Keratinocyte (primary cell): Measurements from ENCODE around the gene PRKAR1A. TPM values are rescaled to one million over a fixed set of nuclear protein-coding genes. Genes with fewer than 3 reads are reported as not detected.

Experiments
- DNase-seq: peaks from one replicate; pipeline ENCODE4 v3.0.0-alpha.2; 2011; ENCODE audit warnings: low read depth, missing footprints, low spot score
- FAIRE-seq: peaks from 2 replicates; lab custom pipeline; 2011; peaks lifted over from hg19 to GRCh38; lab: Jason Lieb, UNC
- H2AFZ ChIP-seq: 2 replicates; pipeline ENCODE4 v1.6.0; 2012; ENCODE audit warnings: low read length, control low read depth, inconsistent platforms; ENCODE audit not compliant: control insufficient read depth
- H3K27ac ChIP-seq: 2 replicates; pipeline ENCODE4 v1.5.1; 2011; ENCODE audit warnings: low read length; ENCODE audit not compliant: control insufficient read depth, insufficient read depth
- H3K27me3 ChIP-seq: 3 replicates; pipeline ENCODE4 v1.6.0; 2011; ENCODE audit warnings: low read length; ENCODE audit not compliant: control insufficient read depth, insufficient read depth; ENCODE audit errors: extremely low read depth
- H3K36me3 ChIP-seq, 2 experiments: 2 replicates in 1 of 2; 3 replicates in 1 of 2; pipeline ENCODE4 v1.5.1; 2011; ENCODE audit warnings: low read length in 2 of 2, mild to moderate bottlenecking in 1 of 2; ENCODE audit not compliant: control insufficient read depth in 2 of 2, insufficient read depth in 2 of 2; ENCODE audit errors: extremely low read depth in 1 of 2
- H3K4me1 ChIP-seq: 3 replicates; pipeline ENCODE4 v1.5.1; 2011; ENCODE audit warnings: low read length; ENCODE audit not compliant: control insufficient read depth, insufficient read depth; ENCODE audit errors: extremely low read depth
- H3K4me2 ChIP-seq: 3 replicates; pipeline ENCODE4 v1.6.0; 2011; ENCODE audit warnings: low read depth, low read length; ENCODE audit not compliant: control insufficient read depth, insufficient read depth; ENCODE audit errors: extremely low read depth
- H3K4me3 ChIP-seq, 3 experiments: fragments of 200-600 bp in 1 of 3; sonication (generic) in 1 of 3; 2 replicates in 2 of 3; 3 replicates in 1 of 3; pipeline ENCODE4 v1.5.1; 2011 to 2016; ENCODE audit warnings: low read length in 3 of 3, mild to moderate bottlenecking in 3 of 3, control low read depth in 2 of 3, inconsistent platforms in 1 of 3, low read depth in 1 of 3, mixed read lengths in 1 of 3, mixed run types in 1 of 3, moderate library complexity in 1 of 3; ENCODE audit not compliant: control insufficient read depth in 2 of 3, insufficient read depth in 2 of 3; ENCODE audit errors: extremely low read depth in 1 of 3
- H3K79me2 ChIP-seq: 2 replicates; pipeline ENCODE4 v1.6.0; 2012; ENCODE audit warnings: low read length; ENCODE audit not compliant: control insufficient read depth, insufficient read depth
- H3K9ac ChIP-seq: 3 replicates; pipeline ENCODE4 v1.6.0; 2011; ENCODE audit warnings: low read length; ENCODE audit not compliant: control insufficient read depth, insufficient read depth; ENCODE audit errors: extremely low read depth
- H3K9me1 ChIP-seq: 3 replicates; pipeline ENCODE4 v1.6.0; 2011; ENCODE audit warnings: low read length; ENCODE audit not compliant: control insufficient read depth, insufficient read depth; ENCODE audit errors: extremely low read depth
- H3K9me3 ChIP-seq: 2 replicates; pipeline ENCODE4 v1.5.1; 2012; ENCODE audit warnings: low read depth, low read length; ENCODE audit not compliant: control insufficient read depth
- H4K20me1 ChIP-seq: 3 replicates; pipeline ENCODE4 v1.6.0; 2011; ENCODE audit warnings: low read length; ENCODE audit not compliant: control insufficient read depth, insufficient read depth; ENCODE audit errors: extremely low read depth
- CTCF ChIP-seq, 3 experiments: IDR thresholded peaks in 1 of 3; conservative IDR thresholded peaks in 1 of 3; optimal IDR thresholded peaks in 1 of 3; 2 replicates in 2 of 3; 3 replicates in 1 of 3; pipeline versions ENCODE3 to v1.5.1; 2011; ENCODE audit warnings: low read length in 3 of 3, mild to moderate bottlenecking in 3 of 3, moderate library complexity in 2 of 3, control low read depth in 1 of 3, inconsistent platforms in 1 of 3; ENCODE audit not compliant: insufficient read depth in 2 of 3; ENCODE audit errors: extremely low read depth in 1 of 3
- EZH2 ChIP-seq: IDR thresholded peaks from one replicate; pipeline ENCODE4 v1.6.1; 2012; ENCODE audit warnings: inconsistent platforms, mild to moderate bottlenecking, low read length, moderate library complexity
- dilution Hi-C: fragments of 300-500 bp; cut with MboI; formaldehyde crosslinking; loops from one replicate; pipeline ENCODE4 v1.7.0; 2020; ENCODE audit warnings: low sequenced_read_pairs; ENCODE audit not compliant: extremely low pct_ligation_motif_present
- polyA plus RNA-seq, 5 experiments: library from polyadenylated mRNA; depleted of rRNA in 3 of 5; stranded (reverse) in 3 of 5; stranded (forward) in 1 of 5; unstranded in 1 of 5; fragments of >200 nt; gene quantifications; 1 replicate in 1 of 5; 2 replicates in 3 of 5; 3 replicates in 1 of 5; pipeline versions ENCODE4 v1.2.1 to v1.2.3, GENCODE V29; 2011 to 2012; ENCODE audit warnings: missing spikeins in 2 of 5, low read depth in 1 of 5, low replicate concordance in 1 of 5

The PRKAR1A gene
- polyA plus RNA-seq, 1 donor (not counting 4 experiments of a cell fraction or from before 2014, with no cell fraction given) = 212 TPM

- peaks cover 18% of the 10 kb centered on the region for H3K4me1 ChIP-seq
- no peak for TF ChIP-seq EZH2
- TF ChIP-seq CTCF (optimal IDR thresholded peaks at IDR 0.05 in 1 of 3, IDR thresholded peaks at IDR 0.05 in 1 of 3, conservative IDR thresholded peaks at IDR 0.05 in 1 of 3; ENCODE audit: extremely low read depth in 1 of 3, insufficient read depth in 2 of 3, low read length in 3 of 3) = no peak
- no peaks in the 10 kb centered on the region for H3K79me2 ChIP-seq
- H3K9me1 ChIP-seq = no peaks in the 10 kb centered on the region
- no peaks in the 10 kb centered on the region for H3K36me3 ChIP-seq
- H3K9ac ChIP-seq = no peak overlapping the region
- dilution Hi-C loops = no loop called here
- no peaks in the 10 kb centered on the region for H3K27me3 ChIP-seq
- H2AFZ ChIP-seq = no peak overlapping the region
- FAIRE-seq (no peak), DNase-seq (no peak)
- H3K4me3 ChIP-seq = no peak overlapping the region
- H4K20me1 ChIP-seq = no peaks in the 10 kb centered on the region
- no peak overlapping the region for H3K4me2 ChIP-seq
- no peaks in the 10 kb centered on the region for H3K9me3 ChIP-seq
- H3K27ac ChIP-seq = no peak overlapping the region
These were observed 54.2 kb downstream of the PRKAR1A start for GRCh38 chr17:68566442-68566738.

GRCh38 chr17:68567035-68567434 lies 54.8 kb downstream of the PRKAR1A start:
- H3K79me2 ChIP-seq = no peaks in the 10 kb centered on the region
- no peak overlapping the region for H3K27ac ChIP-seq
- no peak overlapping the region for H3K4me3 ChIP-seq
- DNase-seq (no peak), FAIRE-seq (no peak)
- no peak overlapping the region for H3K4me2 ChIP-seq
- no peaks in the 10 kb centered on the region for H3K9me3 ChIP-seq
- no peaks in the 10 kb centered on the region for H3K27me3 ChIP-seq
- no peaks in the 10 kb centered on the region for H4K20me1 ChIP-seq
- TF ChIP-seq EZH2 (no peak), CTCF (optimal IDR thresholded peaks at IDR 0.05 in 1 of 3, IDR thresholded peaks at IDR 0.05 in 1 of 3, conservative IDR thresholded peaks at IDR 0.05 in 1 of 3; ENCODE audit: extremely low read depth in 1 of 3, insufficient read depth in 2 of 3, low read length in 3 of 3) (no peak)
- H2AFZ ChIP-seq = no peak overlapping the region
- dilution Hi-C loops = no loop called here
- H3K36me3 ChIP-seq = no peaks in the 10 kb centered on the region
- H3K9ac ChIP-seq = no peak overlapping the region
- H3K4me1 ChIP-seq = peaks cover 18% of the 10 kb centered on the region
- no peaks in the 10 kb centered on the region for H3K9me1 ChIP-seq
